ENCODE data around the gene RALGPS1. TPM values are rescaled to one million over a fixed set of nuclear protein-coding genes. Genes with fewer than 3 reads are reported as not detected.
A peak's percentile ranks its signal among the peaks of the same experiment; 100 is the strongest.

RALGPS1 gene
- total and polyA plus RNA-seq, 2 of the 8 experiments (the other 6 are each of a cell fraction or from before 2014, with no cell fraction given) = 20.0 to 23.5 TPM

DNA sequence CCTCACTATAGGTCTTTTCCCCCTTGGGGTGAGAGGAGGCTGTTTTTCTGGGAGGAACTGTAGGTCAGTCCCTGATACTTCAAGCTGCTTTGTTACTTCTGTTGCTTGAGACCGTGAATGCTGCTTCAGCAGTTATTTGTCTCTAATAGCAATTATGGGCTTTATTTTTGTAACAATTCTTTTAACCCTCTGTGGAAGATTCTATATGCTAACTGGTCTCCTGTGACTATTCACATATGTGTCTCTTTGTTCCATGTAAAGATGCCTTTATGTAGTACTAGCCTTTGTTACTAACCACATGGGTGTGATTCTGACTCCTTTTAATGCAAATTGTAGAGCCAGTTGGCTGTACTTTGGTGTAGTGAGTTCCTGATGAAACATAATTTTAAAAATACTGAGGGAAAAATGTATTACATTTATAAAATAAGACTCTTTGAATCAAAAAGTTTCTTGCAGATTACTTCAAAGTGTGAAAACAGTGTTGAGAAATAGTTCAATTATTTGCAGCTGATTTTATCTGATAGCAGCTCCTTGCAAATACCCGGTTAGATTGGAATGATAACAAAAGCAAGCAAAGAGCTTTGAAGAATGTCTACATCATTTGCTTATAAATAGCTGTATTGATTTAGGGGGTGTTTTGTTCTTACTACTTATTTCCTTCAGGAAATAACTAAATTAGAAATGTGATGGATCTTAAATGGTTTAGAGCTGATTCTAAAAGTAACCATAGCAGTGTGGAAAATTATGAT is 161.2 kb downstream of the RALGPS1 start:
- Histone ChIP-seq H2BK5ac (ENCODE audit: low read depth, low read length) (no peak overlapping the region), H4K5ac (ENCODE audit: insufficient read length, low read depth, low read length) (no peak overlapping the region), H2AK5ac (ENCODE audit: low read depth, low read length) (no peak overlapping the region), H3K36me3 (ENCODE audit: control insufficient read depth in 2 of 4, insufficient read depth in 4 of 4, low read length in 3 of 4) (0 out of 8 replicates have a peak, but pooled peaks cover 0 to 2% (median 0%) of the 10 kb centered on the region in 4 experiments), H3K56ac (replicated peaks; ENCODE audit: insufficient read length, low read depth, low read length) (no peak overlapping the region), H3K79me2 (ENCODE audit: control insufficient read depth in 1 of 2, insufficient read depth in 2 of 2, low read length in 2 of 2) (no peaks in the 10 kb centered on the region), H3K9ac (replicated peaks in 1 of 4; ENCODE audit: extremely low read depth in 1 of 4, low read depth in 3 of 4, low read length in 3 of 4) (no peak overlapping the region), H3K23ac (ENCODE audit: insufficient read length) (no peak overlapping the region), H2BK12ac (ENCODE audit: low read depth, low read length) (no peak overlapping the region), H3K18ac (ENCODE audit: extremely low read depth, low read length) (0 out of 2 replicates have a peak overlapping the region, but pooled peaks have one; percentile 9), H4K8ac (ENCODE audit: extremely low read depth, insufficient read depth, low read length) (no peak overlapping the region), H3K4ac (replicated peaks; ENCODE audit: insufficient read length, low read depth, low read length) (no peak overlapping the region), H2BK15ac (ENCODE audit: low read length) (no peak overlapping the region), H3K27me3 (replicated peaks in 1 of 4; ENCODE audit: control insufficient read depth in 3 of 4, extremely low read depth in 1 of 4, insufficient read depth in 3 of 4, low read length in 3 of 4) (no peaks in the 10 kb centered on the region; a peak in 1 of 7 replicates), H3K27ac (ENCODE audit: low read depth, low read length) (no peak overlapping the region), H3K4me2 (ENCODE audit: insufficient read depth in 1 of 2, low read depth in 2 of 2, low read length in 2 of 2) (peak overlapping the region; percentile 4 to 37; a peak in 1 of 4 replicates), H2BK20ac (ENCODE audit: low read length) (no peak overlapping the region), H4K91ac (replicated peaks; ENCODE audit: insufficient read length, low read length) (no peak overlapping the region), H4K20me1 (replicated peaks in 1 of 2; ENCODE audit: control insufficient read depth in 1 of 2, insufficient read depth in 2 of 2, low read length in 2 of 2) (no peaks in the 10 kb centered on the region), H3K14ac (ENCODE audit: insufficient read length) (no peak overlapping the region), H2BK120ac (replicated peaks; ENCODE audit: low read depth, low read length) (no peak overlapping the region), H2AFZ (ENCODE audit: low read length) (no peak overlapping the region), H3K79me1 (ENCODE audit: low read depth, low read length) (0 out of 2 replicates have a peak, but pooled peaks cover 2% of the 10 kb centered on the region), H3K4me1 (replicated peaks in 1 of 4; ENCODE audit: control insufficient read depth in 3 of 4, insufficient read depth in 4 of 4, low read length in 3 of 4) (peaks cover 18 to 30% (median 23%) of the 10 kb centered on the region in 4 experiments), H3K23me2 (ENCODE audit: low read depth, low read length) (no peaks in the 10 kb centered on the region; the same call in 1 of the 2 replicates), H3K9me3 (ENCODE audit: insufficient read depth in 2 of 2, low read depth in 1 of 2, low read length in 1 of 2) (no peaks in the 10 kb centered on the region), H3K4me3 (ENCODE audit: extremely low read depth in 1 of 4, insufficient read depth in 2 of 4, low read depth in 3 of 4, low read length in 4 of 4) (peak overlapping the region in 1 of 4 experiments; percentile 21; a peak in 2 of 8 replicates)
- TF ChIP-seq NRF1 (IDR thresholded peaks at IDR 0.05; ENCODE audit: low read depth, low read length) (no peak), MAFK (IDR thresholded peaks at IDR 0.05; ENCODE audit: low read depth, low read length) (peak; percentile 57; the same call in 1 of the 2 replicates), BACH1 (IDR thresholded peaks at IDR 0.05; ENCODE audit: low read length) (no peak)
- DNase-seq (ENCODE audit: low read depth in 1 of 2, low spot score in 2 of 2) (no peak), FAIRE-seq (peak; percentile 24)
- CTCF ChIA-PET (ENCODE audit: partially characterized antibody) = interaction anchor here (0.8 to 2.9 kb wide), 9 partner anchors 12 to 124 kb away, joined by 3 to 9 read pairs (median 3); no protein-coding TSS in a partner anchor
- POLR2A ChIA-PET (ENCODE audit: partially characterized antibody) = interaction anchor here (0.8 to 1.8 kb wide), 2 partner anchors 13 to 47 kb away, joined by 3 to 4 read pairs; partner anchors contain the start of gene ANGPTL2
- WGBS, 2 experiments (ENCODE audit: extremely low coverage in 1 of 2, insufficient coverage in 1 of 2, insufficient read length in 1 of 2, insufficient replicate concordance in 2 of 2, low coverage in 1 of 2, low lambda C conversion rate in 2 of 2, missing lambda C conversion rate in 1 of 2) = 26% methylated on average over 2 of the region's 2 CpGs; no CpG with 5 or more reads in 1 of the 2 experiments

Measured in H1 (cell line).